BLaER1 treated with 17β-estradiol and CSF1 and Interleukin-3, amounts not matched to agents 10 nM and 100 nM (cell line): Measurements from ENCODE around the gene PTCHD4.
A peak's percentile ranks its signal among the peaks of the same experiment; 100 is the strongest.
"Not testable (repeated sequence)": the region's sequence is repeated elsewhere in the genome, so short reads cannot be mapped to it uniquely, and the experiment has no call there.

Experiments
- H3K27ac ChIP-seq, 11 experiments: shearing (Covaris generic); formaldehyde crosslinking; 2 replicates each; pipeline ENCODE4 v1.8.1; 2022
- H3K27me3 ChIP-seq, 11 experiments: shearing (Covaris generic); formaldehyde crosslinking; 2 replicates each; pipeline ENCODE4 v1.8.1; 2022
- H3K36me3 ChIP-seq, 11 experiments: shearing (Covaris generic); formaldehyde crosslinking; 2 replicates each; pipeline ENCODE4 v1.8.1; 2022
- H3K4me1 ChIP-seq, 10 experiments: shearing (Covaris generic); formaldehyde crosslinking; 2 replicates each; pipeline ENCODE4 v1.8.1; 2022
- H3K4me2 ChIP-seq, 11 experiments: shearing (Covaris generic); formaldehyde crosslinking; 2 replicates each; pipeline ENCODE4 v1.8.1; 2022
- H3K4me3 ChIP-seq, 10 experiments: shearing (Covaris generic); formaldehyde crosslinking; 2 replicates each; pipeline ENCODE4 v1.8.1; 2022
- H3K9ac ChIP-seq, 11 experiments: shearing (Covaris generic); formaldehyde crosslinking; 2 replicates each; pipeline ENCODE4 v1.8.1; 2022
- H3K9me3 ChIP-seq, 11 experiments: shearing (Covaris generic); formaldehyde crosslinking; replicated peaks in 1 of 11; 2 replicates each; pipeline ENCODE4 v1.8.1; 2022
- H4K20me1 ChIP-seq, 11 experiments: shearing (Covaris generic); formaldehyde crosslinking; 2 replicates each; pipeline ENCODE4 v1.8.1; 2022
- Cebpa-rat ChIP-seq, 11 experiments: shearing (Covaris generic); IDR thresholded peaks; 2 replicates each; pipeline ENCODE4 v1.8.1; 2022

Gene PTCHD4

GRCh38 chr6:48134246-48134645 is 23.2 kb upstream of the PTCHD4 start:
- Histone ChIP-seq H3K27me3 (no peaks in the 10 kb centered on the region), H4K20me1 (no peaks in the 10 kb centered on the region), H3K36me3 (no peaks in the 10 kb centered on the region), H3K4me1 (0 out of 20 replicates have a peak, but pooled peaks cover 0 to 4% (median 0%) of the 10 kb centered on the region in 10 experiments), H3K9me3 (no peaks in the 10 kb centered on the region), H3K9ac (no peak overlapping the region), H3K27ac (no peak overlapping the region), H3K4me3 (no peak overlapping the region), H3K4me2 (no peak overlapping the region)
- TF ChIP-seq Cebpa-rat (IDR thresholded peaks at IDR 0.05) = no peak

DNA sequence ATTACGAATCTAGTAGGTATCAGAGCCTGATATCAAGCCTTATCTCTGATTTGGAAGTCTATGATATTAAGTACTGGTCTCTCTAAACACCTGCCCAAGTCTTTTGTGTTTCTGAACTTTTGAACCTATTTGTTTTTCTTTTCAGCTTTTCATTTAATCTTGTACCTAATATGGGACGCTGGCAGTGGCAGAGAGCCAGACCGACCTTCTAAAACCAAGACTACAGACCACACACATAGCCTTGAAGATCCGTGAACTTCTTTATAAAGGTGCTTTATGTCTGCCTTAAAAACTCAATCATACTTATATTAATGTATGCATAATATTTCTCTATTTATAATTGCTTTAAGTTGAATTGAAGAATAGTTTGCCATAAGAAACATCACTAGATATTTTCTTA is 12.6 kb upstream of the PTCHD4 start:
- no peak overlapping the region for H3K27ac ChIP-seq
- no peak overlapping the region for H3K9ac ChIP-seq
- H3K9me3 ChIP-seq = no peaks in the 10 kb centered on the region
- H3K4me2 ChIP-seq = no peak overlapping the region
- H3K36me3 ChIP-seq = no peaks in the 10 kb centered on the region
- no peaks in the 10 kb centered on the region for H3K27me3 ChIP-seq
- H4K20me1 ChIP-seq = no peaks in the 10 kb centered on the region
- TF ChIP-seq Cebpa-rat (IDR thresholded peaks at IDR 0.05) = no peak
- no peaks in the 10 kb centered on the region for H3K4me1 ChIP-seq
- no peak overlapping the region for H3K4me3 ChIP-seq

DNA sequence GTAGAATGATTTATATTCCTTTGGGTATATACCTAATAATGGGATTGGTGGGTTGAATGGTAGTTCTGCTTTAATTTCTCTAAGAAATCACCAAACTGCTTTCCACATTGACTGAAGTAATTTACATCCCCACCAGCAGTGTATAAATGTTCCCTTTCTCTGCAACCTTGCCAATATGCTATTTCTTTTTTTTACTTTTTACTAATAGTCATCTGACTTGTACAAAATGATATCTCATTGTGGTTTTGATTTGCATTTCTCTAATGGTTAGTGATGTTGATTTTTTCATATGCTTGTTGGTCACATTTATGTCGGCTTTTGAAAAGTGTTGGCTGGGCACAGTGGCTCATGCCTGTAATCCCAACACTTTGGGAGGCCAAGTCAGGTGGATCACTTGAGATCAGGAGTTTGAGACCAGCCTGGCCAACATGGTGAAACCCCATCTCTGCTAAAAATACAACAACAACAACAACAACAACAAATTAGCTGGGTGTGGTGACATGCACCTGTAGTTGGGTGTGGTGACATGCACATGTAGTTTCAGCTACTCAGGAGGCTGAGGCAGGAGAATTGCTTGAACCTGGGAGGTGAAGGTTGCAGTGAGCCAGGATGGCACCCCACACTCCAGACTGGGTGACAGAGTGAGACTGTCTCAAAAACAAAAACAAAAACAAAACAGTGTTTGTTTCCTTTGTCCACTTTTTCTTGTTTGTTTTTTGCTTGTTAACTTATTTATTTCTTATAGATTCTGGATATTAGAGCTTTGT is 11.2 kb upstream of the PTCHD4 start:
- H4K20me1 ChIP-seq, H3K4me1 ChIP-seq, H3K27ac ChIP-seq, H3K9me3 ChIP-seq, H3K4me2 ChIP-seq, H3K27me3 ChIP-seq, H3K36me3 ChIP-seq, H3K9ac ChIP-seq, H3K4me3 ChIP-seq: not testable (repeated sequence)

- no peaks in the 10 kb centered on the region for H3K27me3 ChIP-seq
- H3K27ac ChIP-seq = no peak overlapping the region
- no peaks in the 10 kb centered on the region for H3K36me3 ChIP-seq
- TF ChIP-seq Cebpa-rat (IDR thresholded peaks at IDR 0.05) = no peak
- no peaks in the 10 kb centered on the region for H3K4me1 ChIP-seq
- no peak overlapping the region for H3K4me2 ChIP-seq
- no peak overlapping the region for H3K9ac ChIP-seq
- H4K20me1 ChIP-seq = no peaks in the 10 kb centered on the region
- no peaks in the 10 kb centered on the region for H3K9me3 ChIP-seq
- H3K4me3 ChIP-seq = no peak overlapping the region
These were observed 6.0 kb upstream of the PTCHD4 start for GRCh38 chr6:48116699-48117645.

- Histone ChIP-seq H3K4me2 (no peak overlapping the region), H3K4me1 (peaks cover 0 to 6% (median 0%) of the 10 kb centered on the region in 10 experiments; a peak in 3 of 20 replicates), H4K20me1 (no peaks in the 10 kb centered on the region), H3K4me3 (no peak overlapping the region), H3K27me3 (no peaks in the 10 kb centered on the region), H3K9me3 (no peaks in the 10 kb centered on the region), H3K27ac (no peak overlapping the region), H3K36me3 (no peaks in the 10 kb centered on the region), H3K9ac (no peak overlapping the region)
- TF ChIP-seq Cebpa-rat (IDR thresholded peaks at IDR 0.05) = no peak
These were observed 2.1 kb upstream of the PTCHD4 start for GRCh38 chr6:48113130-48113529.

DNA sequence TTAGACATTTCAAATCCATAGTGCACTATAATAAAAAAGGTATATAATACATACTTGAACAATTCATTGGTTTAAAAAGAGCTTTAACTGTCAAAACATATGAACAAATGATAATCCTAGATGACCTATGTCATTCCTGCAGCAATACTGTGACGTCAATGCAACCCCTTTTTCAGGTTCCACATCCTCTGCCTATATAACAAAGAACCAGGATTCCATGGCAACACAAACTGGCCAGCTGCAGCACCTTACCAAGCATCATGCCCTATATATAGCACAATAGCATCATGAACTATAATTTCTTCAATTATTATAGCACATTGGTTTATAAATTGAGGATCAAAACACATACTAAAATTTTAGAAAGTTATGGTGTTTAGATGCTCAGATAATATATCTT is 578 bp upstream of the PTCHD4 start:
- Histone ChIP-seq H4K20me1 (no peaks in the 10 kb centered on the region), H3K4me3 (no peak overlapping the region), H3K4me1 (peaks cover 0 to 6% (median 0%) of the 10 kb centered on the region in 10 experiments; a peak in 3 of 20 replicates), H3K36me3 (no peaks in the 10 kb centered on the region), H3K9me3 (no peaks in the 10 kb centered on the region), H3K9ac (no peak overlapping the region), H3K4me2 (no peak overlapping the region), H3K27ac (no peak overlapping the region), H3K27me3 (no peaks in the 10 kb centered on the region)
- TF ChIP-seq Cebpa-rat (IDR thresholded peaks at IDR 0.05) = no peak

DNA sequence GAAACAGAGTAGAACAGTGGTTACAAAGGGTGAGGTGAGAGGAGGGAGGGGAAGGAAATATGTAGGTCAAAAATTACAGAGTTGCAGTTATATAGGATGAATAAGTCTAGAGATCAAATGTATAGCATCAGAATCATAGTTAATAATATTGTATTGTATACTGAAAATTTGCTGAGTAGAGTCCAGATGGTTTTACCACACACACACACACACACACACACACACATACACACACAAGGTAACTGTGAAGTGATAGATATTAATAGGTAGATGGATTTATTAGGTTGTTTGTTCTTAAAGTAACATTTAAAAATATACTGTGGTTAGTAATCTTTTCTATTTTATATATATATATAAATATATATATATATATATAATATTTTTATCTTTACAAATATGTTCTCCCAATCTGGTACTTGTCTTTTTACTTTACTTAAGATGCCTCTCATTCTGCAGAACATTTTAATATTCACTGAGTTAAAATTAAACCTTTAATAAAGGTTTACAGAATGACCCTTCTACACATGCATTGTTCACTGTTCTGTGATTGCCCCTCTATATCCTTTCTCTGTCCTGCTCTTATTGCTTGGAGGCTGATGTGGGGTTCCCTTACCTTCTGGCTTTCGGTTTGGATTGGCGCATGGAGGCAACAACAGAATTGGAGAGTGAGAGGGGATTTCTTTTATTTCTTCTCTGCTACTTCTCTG is 408 bp downstream of the PTCHD4 start:
- Histone ChIP-seq H4K20me1 (no peaks in the 10 kb centered on the region), H3K36me3 (no peaks in the 10 kb centered on the region), H3K27ac (no peak overlapping the region), H3K27me3 (no peaks in the 10 kb centered on the region), H3K9ac (no peak overlapping the region), H3K9me3 (no peaks in the 10 kb centered on the region), H3K4me3 (no peak overlapping the region), H3K4me2 (peak overlapping the region in 3 of 11 experiments; percentile 7 to 55 (median 23); a peak in 2 of 22 replicates), H3K4me1 (peaks cover 0 to 6% (median 0%) of the 10 kb centered on the region in 10 experiments; a peak in 3 of 20 replicates)
- TF ChIP-seq Cebpa-rat (IDR thresholded peaks at IDR 0.05) = no peak

DNA sequence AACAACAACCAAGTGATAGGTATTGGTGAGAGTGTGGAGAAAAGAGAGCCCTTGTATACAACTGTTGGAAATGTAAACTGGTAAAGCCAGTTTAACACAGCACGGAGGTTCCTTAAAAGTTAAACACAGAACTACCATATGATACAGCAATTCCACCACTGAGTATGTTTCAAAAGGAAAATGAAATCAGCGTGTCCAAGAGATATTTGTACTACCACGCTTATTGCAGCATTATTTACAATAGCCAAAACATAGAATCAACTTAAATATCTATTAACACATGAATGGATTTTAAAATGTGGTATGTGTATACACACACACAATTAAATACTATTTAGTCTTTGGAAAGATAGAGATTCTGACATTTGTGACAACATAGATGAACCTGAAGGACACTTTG is 1.1 kb downstream of the PTCHD4 start:
- Histone ChIP-seq H3K4me2 (no peak overlapping the region), H3K4me3 (no peak overlapping the region), H3K9me3 (no peaks in the 10 kb centered on the region), H3K4me1 (peaks cover 0 to 6% (median 0%) of the 10 kb centered on the region in 10 experiments; a peak in 3 of 20 replicates), H3K27ac (no peak overlapping the region), H4K20me1 (no peaks in the 10 kb centered on the region), H3K9ac (no peak overlapping the region), H3K27me3 (no peaks in the 10 kb centered on the region), H3K36me3 (no peaks in the 10 kb centered on the region)
- TF ChIP-seq Cebpa-rat (IDR thresholded peaks at IDR 0.05) = no peak

DNA sequence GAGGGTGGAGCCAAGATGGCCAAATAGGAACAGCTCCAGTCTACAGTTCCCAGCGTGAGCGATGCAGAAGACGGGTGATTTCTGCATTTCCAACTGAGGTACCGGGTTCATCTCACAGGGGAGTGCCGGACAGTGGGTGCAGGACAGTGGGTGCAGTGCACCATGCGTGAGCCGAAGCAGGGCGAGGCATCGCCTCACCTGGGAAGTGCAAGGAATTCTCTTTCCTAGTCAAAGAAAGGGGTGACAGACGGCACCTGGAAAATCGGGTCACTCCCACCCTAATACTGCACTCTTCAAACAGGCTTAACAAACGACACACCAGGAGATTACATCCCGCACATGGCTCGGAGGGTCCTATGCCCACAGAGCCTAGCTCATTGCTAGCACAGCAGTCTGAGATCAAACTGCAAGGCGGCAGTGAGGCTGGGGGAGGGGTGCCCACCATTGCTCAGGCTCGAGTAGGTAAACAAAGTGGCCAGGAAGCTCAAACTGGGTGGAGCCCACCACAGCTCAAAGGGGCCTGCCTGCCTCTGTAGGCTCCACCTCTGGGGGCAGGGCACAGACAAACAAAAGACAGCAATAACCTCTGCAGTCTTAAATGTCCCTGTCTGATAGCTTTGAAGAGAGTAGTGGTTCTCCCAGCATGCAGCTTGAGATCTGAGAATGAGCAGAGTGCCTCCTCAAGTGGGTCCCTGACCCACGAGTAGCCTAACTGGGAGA is 8.4 kb downstream of the PTCHD4 start:
- H3K27me3 ChIP-seq = not testable (repeated sequence)

More for the DNA sequence above, 8.4 kb downstream of the PTCHD4 start:
- not testable (repeated sequence) for H3K4me3 ChIP-seq, H3K36me3 ChIP-seq, H3K9me3 ChIP-seq, H4K20me1 ChIP-seq, H3K9ac ChIP-seq, H3K4me2 ChIP-seq, H3K27ac ChIP-seq, H3K4me1 ChIP-seq
